GM19035 (cell line): ENCODE data around the gene SOX6.

Experiments used
- ATAC-seq: cut with Tn5 transposase; IDR thresholded peaks from one replicate; pipeline ENCODE4 v1.9.1; 2021; ENCODE audit not compliant: unreplicated experiment

The SOX6 gene

DNA sequence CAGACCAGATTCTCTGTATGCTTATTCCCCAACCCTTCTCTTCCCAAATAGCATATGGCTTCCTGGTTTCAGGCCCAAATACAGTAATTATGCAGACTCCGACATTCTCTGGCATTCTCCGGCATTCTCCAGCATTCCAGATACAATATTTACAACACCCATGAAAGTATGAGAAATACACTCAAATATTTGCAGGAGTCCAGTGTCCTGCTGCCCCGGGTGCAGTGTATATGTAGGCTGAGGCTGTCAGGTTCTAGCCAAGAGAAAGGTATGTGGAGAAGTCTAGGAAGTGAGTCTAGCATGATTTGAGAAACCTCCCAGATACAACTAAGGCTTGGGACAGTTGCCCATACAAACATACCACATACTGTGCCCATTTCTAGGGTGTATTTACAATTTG lies 160.7 kb downstream of the SOX6 start:
- ATAC-seq, result no peak

DNA sequence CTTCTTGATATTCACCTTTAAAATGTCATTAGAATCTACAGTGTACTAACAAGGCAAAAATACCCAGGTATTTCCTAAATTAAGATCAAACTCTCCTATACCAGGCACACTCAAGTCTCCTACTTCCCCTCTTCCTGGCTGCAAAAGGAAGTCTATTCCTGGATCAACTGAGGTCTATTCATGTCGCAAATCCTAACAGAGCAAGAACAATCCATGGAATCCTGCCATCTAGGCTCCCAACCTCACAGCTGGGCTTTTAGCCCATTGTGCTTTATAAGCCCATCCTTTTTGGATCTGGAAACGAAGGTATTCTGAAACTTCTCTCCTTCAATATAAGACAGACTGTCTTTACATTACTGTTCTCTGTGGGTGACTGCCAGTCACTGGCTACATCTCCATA lies 161.8 kb downstream of the SOX6 start:
- ATAC-seq, result no peak

DNA sequence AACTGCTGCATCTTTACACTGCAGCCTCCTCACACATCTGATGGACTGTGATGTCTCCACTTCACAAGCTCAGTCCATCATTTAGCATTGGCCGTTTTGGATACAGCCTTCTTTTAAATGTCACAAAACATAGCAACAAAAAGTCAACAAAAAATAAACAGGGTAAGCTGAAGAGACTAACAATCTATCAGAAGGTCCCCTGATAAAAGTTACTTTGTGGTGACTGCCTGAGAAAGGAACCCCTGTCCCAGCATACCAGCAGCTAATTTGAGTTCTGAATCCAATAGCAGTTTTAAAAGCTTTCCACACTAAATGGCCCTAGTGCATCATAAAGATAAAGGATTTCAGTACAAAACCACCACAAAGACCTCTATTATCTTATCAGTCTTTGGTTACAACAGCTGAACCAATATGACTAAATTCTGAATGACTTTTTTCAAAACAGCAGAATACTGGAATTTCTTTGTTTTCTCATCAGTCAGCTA lies 162.4 kb downstream of the SOX6 start:
- no peak for ATAC-seq

DNA sequence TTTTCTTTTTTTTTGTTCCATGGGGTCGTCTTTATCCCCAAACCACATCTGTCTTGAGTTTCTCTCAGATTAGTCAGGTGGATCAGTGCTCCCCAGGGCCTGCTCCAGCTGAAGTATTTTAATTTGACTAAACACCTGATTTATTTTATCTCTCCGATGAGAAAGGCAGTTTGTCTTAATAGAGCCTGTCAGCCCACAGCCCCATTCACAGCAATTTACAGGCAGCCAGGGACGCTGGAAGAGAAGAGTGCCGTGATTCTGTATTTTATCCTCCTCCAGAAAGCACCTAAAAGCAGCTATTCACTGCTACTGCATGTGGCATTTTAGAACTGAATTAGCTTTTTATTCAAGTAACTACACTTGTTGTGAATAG lies 164.5 kb downstream of the SOX6 start:
- ATAC-seq, result no peak

DNA sequence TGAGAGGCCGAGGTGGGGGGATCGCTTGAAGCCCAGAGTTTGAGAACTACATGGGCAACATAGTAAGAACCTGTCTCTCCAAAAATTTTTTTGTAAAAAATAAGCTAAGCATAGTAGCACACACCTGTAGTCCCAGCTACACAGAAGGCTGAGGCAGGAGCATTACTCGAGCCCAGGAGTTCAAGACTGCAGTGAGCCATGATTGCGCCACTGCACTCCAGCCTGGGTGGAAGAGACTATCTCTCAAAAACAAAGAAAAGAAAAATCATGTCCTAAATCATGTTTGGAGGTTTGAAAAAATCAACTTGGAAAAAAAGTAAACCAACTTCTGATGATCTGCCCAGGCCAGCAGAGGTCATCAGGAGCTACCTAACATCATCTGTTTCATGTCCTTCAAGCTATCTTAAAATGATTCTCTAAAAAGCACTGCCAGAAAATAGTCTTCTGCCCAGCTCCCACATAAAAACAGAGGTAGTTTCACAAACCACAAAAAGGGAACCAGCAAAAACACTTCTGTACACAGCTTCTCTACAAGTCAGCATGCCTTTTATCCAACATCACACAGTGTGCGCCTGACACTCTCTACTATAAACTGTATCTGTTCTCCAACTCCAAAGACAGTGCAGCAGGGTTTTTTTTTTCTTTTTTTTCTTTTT lies 165.0 kb downstream of the SOX6 start:
- ATAC-seq, result no peak

DNA sequence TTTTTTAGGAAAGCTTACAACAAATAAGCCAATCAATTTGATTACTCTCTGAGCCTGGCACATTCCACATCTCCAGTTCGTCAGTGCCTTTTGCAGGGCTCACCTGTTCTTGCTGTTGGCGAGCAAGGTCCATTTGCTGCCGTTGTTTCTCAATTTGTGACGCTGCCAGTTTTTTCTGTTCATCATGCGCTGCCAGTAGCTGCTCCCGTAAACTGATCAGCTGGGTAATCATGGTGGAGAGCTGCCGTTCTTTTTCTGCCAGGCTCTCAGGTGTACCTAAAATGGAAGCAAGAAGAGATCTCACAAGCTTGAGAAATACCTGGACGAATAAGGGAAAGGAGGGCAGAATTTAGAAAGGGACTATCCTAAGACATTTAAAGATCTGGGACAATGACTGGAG lies 169.7 kb downstream of the SOX6 start:
- ATAC-seq, result no peak

DNA sequence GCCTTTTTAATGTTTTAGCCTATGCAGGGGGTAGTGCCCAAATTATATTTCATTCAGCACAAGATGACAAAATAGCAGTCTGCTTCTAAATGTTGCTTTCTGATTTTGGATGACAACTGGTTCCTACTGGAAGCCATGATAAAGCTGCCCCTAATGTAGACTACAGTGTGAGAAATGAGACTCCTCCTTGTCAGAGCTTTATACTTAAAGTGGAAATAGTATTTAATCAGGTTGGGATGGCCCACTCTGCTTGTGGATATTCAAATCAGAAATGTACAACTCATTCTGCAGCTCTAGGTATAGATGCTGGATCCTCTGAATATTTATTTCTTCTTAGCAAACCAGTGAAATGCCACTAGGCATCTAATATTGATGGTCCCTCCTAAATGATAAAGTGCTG lies 171.3 kb downstream of the SOX6 start:
- no peak for ATAC-seq

DNA sequence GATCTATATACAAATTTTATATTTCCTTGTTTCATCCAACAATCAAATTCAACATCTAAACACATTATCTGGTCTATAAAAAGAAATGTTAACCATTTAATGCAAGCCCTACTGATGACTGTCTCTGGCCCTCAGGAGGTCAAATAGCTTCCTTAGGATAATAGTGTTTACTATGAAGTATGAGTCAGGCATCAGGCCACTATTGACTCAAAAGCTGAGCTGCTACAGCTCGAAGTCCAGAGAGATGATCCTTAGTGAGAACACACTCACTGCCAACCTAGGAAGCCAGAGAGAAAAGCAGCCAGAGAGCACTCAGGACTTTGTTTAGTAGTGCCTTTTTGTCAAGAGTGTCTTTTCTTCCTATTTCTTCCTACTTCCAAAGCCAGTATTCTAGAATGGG lies 171.8 kb downstream of the SOX6 start:
- ATAC-seq, result no peak

DNA sequence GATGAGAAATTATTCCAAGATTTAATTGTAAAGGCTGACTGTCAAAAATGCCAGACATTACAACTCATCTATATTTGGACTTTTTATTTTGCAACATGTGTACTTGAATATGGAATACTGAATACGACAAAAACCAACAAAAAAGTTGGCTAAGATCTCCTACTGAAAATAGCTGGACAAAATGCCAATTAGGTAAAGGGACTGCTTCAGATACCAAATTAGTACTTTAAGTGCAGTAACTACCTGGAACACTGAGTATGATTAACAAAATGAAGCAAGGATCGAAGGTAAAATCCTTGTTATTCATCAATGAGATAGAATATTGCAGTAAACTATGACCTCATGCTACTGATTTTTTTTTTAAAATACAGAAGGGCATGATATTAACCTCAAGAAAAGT lies 173.8 kb downstream of the SOX6 start:
- no peak for ATAC-seq

DNA sequence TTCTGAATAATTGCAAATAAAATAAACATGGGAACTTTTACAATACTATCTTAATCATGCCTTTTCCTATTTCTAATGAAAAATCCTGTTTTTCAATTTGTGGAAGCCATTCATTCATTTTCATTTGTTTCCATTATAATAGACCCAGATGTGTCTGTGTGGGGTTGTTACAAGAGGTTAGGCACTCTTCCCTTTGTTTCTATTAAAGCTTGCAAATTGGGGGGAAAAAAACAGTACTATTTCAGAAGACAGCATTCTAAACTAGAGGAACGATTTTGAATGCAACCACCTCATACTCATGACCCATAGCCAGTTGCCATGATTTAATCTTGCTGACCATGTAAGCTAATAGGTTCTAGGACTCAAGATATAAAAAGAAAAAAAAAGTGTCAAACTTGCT lies 175.5 kb downstream of the SOX6 start:
- no peak for ATAC-seq

DNA sequence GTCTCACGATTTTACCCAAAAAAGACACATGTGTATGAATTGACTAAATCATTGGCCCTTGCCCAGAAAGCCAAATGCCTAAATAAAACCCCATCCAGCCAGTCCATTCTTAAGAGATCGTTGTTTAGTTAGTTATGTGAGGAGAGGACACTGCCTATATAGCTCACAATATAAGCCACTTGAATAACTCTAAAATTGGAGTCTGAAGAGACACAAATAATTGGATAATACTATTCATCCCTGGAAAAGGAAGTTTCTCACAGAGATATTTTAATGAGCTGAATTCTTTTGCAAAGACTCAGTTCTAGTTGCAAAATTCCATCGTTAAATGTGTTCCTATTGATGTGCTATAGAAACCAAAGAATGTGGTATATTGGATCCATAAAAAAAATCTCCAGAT lies 176.7 kb downstream of the SOX6 start:
- no peak for ATAC-seq

DNA sequence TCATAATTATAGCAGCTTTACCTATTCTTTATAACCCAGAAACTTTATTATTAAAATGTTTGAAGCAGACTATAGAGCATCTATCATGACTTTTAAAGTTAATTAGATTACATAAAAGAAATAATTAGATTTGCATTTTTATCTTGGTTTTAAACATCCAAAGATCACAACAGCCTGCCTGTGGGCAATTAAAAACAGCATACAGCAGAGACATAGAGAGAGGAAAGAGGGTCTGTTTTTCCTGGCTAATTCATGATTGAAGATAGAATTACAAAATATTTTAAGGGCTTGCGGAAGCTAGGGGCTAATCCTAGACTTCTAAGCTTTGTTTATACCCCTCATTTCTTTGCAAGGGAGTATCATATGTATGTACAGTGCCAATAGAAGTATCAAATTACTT lies 178.1 kb downstream of the SOX6 start:
- no peak for ATAC-seq

DNA sequence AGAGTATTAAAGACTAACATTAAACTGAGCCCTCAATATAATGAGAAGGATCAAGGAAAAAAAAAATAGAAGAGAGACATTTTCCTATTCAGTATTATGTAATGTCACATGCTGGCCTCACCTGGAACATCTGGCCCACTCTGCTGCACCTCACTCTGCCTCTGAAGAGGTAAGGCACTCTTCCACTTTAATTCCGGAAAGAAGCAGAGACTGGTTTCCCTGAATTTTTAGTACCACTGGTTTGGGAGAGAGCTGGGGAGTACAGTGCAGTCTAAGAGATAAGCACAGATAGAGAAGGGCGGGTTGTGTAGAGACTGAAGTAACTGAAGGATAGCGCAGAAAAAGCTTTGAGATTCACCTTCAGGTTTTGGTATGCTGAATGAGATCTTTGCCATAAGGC lies 178.7 kb downstream of the SOX6 start:
- ATAC-seq, result no peak

DNA sequence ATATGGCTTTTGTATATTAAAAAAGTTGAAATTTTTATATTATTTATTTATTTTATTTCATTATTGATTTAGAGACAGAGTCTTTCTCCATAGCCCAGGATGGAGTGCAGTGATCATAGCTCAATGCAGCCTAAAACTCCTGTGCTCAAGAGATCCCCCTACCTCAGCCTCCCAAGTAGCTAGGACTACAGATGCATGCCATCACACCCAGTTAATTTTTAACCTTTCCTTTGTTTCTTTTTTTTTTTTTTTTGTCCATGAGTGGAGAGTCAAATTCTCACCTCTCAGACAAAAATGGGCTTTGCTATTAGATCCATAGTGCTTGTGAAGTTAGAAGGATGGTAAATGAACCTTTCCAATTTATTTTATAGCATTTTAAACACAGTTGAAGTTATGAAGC lies 182.5 kb downstream of the SOX6 start:
- no peak for ATAC-seq

DNA sequence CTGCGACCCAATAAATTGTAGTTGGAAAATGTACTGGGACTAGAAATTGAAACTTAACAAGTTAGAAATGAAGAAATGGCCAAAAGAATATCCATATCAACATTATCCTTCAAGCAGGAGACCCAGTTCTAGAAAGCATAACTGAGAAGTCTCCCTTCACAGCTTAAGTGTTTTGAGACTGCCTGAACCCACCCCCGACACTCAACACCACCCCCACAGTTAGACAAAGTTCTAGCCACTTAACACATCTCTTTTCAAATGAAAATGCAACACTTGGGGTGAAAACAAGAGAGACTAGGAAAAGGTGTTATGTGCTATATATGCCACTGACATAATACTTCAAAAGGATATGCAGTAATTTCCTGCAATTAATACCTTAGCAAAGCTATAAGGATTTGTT lies 184.5 kb downstream of the SOX6 start:
- no peak for ATAC-seq

DNA sequence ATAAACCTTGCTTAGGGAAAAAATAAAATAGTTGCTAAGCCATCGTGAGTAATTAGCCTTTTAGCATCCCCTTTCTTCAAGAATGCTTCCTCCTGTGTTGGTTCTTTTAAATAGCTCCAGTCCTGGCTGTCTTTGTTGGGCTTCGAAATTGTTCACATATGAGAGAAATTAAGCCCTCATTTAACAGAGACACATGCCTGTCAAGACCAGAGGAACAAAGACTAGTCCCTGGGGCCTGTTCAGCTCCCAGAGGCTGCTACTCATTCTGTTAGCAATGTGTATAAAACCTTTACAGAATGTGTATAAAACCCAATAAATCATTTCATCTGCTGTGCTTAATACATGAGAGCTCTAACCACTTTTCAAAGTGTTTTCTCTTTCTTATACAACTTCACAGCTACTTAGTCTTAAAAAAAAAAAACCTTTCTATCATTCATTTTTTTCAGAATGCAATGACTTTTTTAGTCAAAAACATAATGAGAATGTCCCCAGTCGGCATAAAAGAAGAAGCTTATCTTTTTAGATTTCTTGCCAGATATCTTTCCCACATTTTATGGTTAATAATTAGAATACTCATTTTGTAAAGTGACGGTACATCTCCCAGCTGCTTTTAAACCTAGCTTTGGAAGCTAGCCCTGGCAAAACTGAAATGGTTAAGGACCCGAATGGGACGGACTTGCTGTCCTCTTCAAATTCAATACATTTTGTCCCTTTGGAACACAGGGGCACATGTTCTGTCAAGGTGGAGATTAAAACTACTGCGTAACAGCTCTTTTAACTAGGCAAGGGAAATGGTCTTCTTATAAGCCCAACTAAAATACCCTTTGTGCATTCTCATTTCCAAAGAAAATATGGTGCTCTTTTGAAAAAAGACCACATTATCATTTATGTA lies 186.1 kb downstream of the SOX6 start:
- ATAC-seq, result no peak

DNA sequence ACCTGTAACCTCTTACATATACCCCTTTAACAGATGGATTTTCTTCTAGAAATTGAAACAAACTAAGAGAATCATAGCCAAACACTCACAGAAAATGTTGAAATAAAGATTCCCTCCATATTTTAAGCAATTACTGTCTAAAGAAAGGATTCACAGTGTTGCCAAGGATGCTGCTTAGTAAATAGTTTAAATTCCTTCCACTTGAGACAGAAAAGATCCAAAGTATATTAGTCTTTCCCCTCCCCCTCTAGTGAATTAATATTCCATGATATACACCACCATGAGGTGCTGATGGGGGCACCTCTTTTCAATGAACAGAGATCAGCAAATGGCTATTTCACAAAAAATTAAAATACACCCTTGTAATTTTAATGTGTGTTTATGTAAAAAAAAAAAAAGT lies 186.8 kb downstream of the SOX6 start:
- ATAC-seq, result no peak

DNA sequence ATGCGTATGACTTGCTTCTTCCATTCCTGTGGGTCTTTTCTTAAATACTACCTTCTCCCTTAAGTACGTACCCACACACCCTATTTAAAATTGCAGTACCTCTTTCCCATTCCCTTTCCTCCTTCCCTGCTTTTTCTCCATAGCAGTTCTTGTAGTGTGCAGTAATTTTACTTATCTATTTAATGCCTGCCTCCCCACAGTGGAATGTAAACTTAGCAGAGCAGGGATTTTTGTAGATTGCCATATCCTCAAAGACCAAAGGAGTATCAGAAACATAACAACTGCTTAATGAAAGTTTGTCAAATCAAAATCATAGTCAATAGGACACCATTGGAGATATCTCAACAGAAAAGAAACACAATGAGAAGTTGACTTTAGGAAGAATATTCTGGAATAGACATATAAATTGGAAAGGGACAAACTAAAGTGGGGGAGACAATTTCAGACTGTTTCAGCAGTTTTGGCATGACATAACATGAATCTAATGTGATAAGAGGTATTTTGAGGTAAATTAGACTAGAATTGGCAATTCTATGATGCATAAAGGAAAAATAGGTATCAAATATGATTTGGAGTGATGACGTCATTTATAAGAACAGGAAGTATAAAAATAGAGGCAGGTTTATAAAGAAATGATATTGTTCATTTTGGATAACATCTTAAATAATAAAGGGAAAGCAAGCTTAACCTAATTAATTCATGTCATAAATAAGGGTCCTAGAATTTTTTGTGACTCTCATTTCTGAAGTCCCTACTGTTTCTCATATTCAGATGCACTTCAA lies 188.4 kb downstream of the SOX6 start:
- ATAC-seq, result no peak

DNA sequence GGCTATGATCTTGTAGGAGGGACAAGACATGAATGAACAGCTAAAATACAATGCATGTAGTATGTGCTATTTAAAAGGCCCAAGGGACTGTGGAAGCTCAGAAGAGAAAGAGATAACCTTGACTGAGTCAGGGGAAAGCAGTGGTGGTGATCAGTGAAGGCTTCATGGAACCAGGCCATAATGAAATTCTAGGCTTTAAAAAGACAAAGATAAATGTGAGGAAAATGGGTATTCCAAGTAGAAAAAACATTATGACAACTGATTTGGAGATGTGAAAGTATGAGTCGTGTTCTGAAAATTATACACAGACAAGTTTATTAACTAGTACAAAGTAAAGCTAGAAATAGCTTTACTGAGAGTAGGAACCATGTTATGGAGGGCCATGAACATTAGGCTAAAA lies 189.8 kb downstream of the SOX6 start:
- ATAC-seq, result no peak

DNA sequence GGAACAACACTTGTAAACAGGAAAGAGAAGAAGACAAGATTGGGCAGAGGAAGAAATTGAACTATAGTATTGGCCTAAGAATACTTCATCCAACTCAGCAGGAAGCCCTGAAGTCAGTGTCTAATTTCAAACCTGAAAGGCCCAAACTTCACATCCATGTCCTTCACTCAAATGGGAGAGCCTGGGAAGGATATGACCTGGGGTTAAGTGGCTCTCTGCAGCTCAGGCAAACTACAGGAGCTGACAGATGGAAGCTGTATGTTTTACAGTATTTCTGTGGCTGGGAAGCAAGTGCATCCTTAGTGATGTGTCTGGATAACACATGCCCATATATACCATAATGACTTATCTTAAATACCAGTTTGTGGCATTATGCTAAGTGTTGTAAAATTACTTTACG lies 196.2 kb downstream of the SOX6 start:
- no peak for ATAC-seq

DNA sequence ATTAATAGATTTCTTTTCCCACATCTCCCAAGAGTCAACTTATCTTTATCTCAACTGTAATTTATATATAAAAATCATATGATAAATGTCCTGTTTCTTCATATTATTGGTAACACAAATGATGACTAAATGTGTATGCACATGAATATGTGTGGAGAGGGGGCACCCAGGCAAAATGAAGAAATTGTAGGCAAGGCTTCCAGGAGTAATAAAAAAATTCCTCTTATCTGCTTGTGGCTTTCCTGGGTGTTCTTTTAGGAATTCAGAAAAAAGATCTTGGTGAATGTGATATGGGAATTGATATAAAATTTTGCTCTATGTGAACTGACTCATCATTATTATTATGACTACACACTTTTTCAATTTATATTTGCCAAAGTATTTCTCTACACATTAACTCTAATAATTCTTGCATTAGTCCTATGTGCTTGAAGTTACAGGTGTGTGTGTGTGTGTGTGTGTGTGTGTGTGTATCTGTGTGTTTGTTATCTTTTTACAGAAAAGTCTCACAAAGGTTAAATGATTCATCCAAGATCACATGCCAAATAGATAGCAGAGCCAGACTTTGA lies 197.8 kb downstream of the SOX6 start:
- ATAC-seq, result no peak
